GM12864 (cell line): ENCODE data around the gene ZDHHC21.

Experiments
- DNase-seq: peaks from one replicate; pipeline ENCODE4 v3.0.0-alpha.2; 2011; ENCODE audit warnings: low read depth
- H3K4me3 ChIP-seq: 2 replicates; pipeline ENCODE4 v1.5.1; 2011; ENCODE audit warnings: mild to moderate bottlenecking, low read depth, low read length, control low read depth
- TF ChIP-seq, protein P1 (sequence below): IDR thresholded peaks from 2 replicates; pipeline ENCODE4 v1.5.1; 2011; ENCODE audit warnings: low read depth, mild to moderate bottlenecking, moderate library complexity, low read length, control low read depth, inconsistent platforms; ENCODE audit errors: missing control alignments

ZDHHC21 gene

DNA sequence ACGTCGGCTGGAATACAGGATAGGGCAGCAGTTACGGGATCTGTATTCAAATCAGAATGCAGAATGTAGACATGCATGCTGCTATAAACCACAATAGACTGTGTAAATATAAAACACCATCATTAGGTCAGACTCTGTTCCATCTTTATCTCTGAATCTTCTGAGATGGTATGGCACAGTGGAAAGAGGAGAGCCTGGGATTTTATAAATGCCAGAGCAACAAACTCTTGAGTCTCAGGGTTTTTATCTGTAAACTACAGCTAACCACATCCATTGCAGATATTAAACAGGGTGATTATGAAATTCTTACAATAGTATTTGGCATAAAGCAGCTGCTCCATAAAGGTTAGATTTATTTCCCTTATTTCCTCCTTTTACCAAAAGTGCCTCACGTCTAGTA, 108.7 kb downstream of the ZDHHC21 start:
- no peak overlapping the region for H3K4me3 ChIP-seq
- TF ChIP-seq, protein P1, sequence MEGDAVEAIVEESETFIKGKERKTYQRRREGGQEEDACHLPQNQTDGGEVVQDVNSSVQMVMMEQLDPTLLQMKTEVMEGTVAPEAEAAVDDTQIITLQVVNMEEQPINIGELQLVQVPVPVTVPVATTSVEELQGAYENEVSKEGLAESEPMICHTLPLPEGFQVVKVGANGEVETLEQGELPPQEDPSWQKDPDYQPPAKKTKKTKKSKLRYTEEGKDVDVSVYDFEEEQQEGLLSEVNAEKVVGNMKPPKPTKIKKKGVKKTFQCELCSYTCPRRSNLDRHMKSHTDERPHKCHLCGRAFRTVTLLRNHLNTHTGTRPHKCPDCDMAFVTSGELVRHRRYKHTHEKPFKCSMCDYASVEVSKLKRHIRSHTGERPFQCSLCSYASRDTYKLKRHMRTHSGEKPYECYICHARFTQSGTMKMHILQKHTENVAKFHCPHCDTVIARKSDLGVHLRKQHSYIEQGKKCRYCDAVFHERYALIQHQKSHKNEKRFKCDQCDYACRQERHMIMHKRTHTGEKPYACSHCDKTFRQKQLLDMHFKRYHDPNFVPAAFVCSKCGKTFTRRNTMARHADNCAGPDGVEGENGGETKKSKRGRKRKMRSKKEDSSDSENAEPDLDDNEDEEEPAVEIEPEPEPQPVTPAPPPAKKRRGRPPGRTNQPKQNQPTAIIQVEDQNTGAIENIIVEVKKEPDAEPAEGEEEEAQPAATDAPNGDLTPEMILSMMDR: no peak
- no peak for DNase-seq

DNA sequence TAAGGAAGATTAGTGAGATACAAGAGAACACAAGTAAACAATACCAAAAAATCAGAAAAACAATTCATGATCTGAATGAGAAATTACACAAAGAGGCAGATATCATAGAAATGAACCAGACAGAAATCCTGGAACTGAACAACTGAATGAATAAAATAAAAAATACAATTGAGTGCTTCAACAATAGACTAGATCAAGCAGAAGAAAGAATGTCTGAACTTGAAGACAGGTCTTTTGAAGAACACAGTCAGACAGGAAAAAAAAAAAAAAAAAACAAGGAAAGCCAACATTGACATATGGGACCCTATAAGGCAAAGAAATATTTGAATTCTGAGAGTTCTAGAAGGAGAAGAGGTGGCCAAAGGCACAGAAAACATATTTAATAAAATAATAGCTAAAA, 115.2 kb downstream of the ZDHHC21 start:
- no peak for DNase-seq
- H3K4me3 ChIP-seq: no peak overlapping the region
- TF ChIP-seq, protein P1: no peak

DNA sequence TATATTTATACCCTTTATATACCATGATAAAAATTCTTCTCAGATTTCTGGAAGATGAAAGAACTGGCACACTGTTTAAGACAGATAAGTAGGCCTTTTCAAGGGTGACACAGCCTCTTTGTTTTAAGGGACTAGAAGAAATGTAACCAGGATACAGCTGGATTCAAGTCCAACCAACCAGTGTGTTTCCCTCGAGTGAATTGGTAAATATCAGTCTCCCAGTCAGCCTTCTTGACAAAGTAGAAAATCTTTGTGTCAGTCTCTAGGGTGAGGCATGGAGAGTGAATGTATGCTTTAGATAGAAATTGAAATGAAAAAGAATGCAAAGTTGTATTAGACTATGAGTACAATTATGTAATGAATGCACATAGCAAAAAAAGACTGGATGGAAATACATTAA, 119.1 kb downstream of the ZDHHC21 start:
- no peak overlapping the region for H3K4me3 ChIP-seq
- TF ChIP-seq, protein P1: no peak
- DNase-seq: no peak

DNA sequence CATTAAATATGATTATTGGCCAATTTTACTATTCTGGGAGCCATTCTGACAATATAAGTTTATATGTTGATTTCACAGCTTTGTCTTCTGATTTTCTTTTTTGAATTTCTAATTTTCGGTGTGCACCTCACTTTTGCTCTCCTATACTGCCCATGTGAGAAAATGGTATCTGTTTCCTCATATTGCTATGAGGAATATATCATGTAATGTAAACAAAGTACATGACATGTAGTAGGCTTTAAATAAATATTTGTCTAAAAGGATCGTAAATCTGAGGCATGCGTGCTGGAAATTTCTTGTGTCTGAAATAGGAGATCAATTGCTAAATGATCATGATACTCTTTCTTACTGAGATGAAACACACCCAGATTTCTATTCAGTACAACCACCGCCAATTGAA, 119.9 kb downstream of the ZDHHC21 start:
- DNase-seq: no peak
- no peak overlapping the region for H3K4me3 ChIP-seq
- TF ChIP-seq, protein P1: no peak

DNA sequence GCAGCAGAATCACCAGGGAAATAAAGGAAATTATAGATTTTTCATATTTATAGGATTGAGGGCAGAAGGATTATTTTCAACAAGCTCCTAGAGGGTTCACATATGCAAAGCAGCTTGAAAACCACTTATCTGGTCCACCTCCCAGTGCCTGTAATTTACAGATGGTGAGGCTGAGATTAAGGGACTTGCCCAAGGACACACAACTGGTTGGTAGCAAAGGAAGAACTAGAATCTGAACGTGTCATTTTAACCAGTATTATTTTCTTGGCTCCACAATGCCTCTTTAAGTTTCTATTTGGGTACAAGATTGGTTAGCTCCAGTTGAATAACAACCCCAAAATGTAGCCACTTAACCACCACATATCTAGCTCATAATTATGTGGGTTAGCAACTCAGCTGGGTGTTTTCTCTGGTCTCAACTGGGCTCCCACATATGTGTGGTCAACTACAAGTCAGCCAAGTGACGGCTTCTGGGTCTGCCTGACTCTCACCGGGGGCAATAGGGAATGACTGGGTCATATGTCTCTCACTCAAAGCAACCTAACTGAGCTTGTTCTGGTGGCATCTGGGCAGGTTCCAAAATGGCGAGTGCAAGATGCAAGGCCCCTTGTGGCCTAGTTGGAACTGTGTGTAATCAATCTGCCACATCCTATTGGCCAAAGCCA, 127.7 kb downstream of the ZDHHC21 start:
- no peak for DNase-seq

DNA sequence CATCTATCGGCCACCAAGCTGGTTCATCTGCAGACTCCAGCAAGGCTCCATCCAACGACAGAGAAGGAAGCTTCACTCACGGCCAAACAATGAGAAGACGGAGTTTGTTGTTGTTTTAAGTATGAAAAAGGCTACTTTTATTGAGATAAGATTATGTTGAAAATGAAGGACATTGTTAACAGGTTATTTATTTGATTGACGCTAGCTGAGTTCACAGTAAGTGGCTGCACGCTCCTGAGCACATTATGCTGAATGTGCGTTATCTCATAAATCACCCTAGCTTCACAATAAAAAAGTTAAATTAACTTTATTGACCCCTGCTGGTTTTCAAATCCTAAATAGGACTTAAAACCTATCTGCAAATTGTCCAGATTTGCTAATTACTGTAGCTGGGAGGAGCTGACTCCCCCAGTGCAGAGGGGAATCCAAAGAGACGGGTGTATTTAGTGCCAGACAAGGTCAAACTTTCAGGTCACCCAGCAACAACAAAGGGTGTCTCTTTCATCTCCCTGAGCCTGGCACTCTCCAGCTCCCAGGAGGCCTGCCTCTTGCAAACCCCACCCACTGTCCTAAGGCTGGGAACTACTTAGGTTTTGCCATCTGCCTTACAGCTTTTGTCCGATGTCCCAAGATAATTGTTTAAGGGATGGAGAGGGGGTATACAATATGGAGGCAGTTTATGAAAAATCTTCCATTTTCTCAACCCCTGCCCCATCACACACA, 129.2 kb downstream of the ZDHHC21 start:
- DNase-seq: no peak
- TF ChIP-seq, protein P1: no peak
- no peak overlapping the region for H3K4me3 ChIP-seq

More for the DNA sequence above, 127.7 kb downstream of the ZDHHC21 start:
- TF ChIP-seq, protein P1: no peak
- H3K4me3 ChIP-seq: no peak overlapping the region
